Embryonic facial prominence (tissue), 1 donor: ENCODE data around the gene CLCNKA.
"Not testable (repeated sequence)": the region's sequence is repeated elsewhere in the genome, so short reads cannot be mapped to it uniquely, and the experiment has no call there.

Source experiments
- DNase-seq: peaks from one replicate; pipeline ENCODE4 v3.0.0-alpha.2; 2016; ENCODE audit errors: extremely low spot score

Gene CLCNKA

DNA sequence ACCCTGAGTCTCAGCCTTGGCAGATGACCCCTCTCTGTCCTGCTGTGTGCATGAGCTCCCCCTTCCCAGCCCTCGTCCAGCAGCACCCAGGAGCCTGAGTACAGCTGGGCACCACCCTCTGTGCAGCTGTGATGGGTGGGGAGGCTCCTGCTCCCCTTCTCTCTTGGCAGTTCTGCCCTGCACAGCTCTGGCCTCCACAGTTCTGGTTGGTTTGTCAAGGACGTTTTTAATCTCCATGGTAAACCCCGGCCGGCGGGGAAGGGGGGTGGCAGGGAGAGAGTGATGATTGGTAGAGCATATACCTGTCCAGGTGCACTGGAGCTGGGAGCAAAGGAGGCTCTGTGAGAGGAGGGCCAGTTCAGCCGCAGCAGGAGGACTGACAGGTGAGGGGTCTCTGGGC lies at the start of gene CLCNKA:
CLCNKA (plus strand) TSS at position 356 of the 400 bp plus-strand sequence. CDS start 584 bp downstream, outside the sequence.
- no peak for DNase-seq

DNA sequence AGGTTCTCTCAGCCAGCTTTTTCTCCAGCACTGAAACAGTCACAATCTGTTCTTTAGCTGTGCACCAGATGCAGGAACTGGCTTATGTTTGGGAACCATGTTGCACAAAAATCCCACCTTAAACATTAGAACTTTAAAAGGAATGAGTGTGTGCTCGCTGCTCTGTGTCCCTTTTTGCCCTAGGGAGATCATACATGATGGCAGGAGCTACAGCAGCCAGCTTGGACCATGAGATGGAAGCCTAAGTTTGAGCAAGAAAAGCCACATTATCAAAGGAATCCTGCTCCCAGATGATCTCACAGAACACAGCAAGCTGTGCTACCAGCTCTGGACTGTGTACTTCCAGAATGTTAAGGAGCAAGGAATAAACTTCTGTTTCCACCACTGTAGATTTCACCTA lies 49.4 kb upstream of the CLCNKA start:
- DNase-seq, result no peak

- DNase-seq, result no peak
Measured at GRCh38 chr1:15973772-15974171, 48.1 kb upstream of the CLCNKA start.

- DNase-seq, result no peak
Measured at GRCh38 chr1:15974855-15975254, 47.0 kb upstream of the CLCNKA start.

DNA sequence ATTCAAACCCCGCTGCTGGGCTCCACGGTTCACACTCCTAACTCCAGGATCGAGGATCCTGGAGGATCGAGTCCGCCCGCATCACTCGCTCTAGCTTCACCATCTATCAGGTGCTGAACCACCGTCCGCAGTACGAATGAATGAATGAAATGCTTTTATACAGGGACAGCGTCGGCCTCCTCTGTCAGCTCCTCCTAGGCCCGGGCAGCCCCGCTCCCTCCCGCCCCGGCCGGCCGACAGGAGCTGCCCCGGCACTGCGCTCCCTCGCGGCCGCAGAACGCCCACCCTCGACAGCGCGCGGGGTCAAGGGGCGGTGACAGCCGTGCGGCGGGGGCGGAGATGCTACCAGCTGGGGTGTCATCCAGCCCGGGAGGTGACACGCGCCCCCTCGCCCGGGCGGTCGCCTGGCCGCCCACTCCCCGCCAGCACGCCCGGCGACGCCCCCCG lies 46.5 kb upstream of the CLCNKA start:
- no peak for DNase-seq

DNA sequence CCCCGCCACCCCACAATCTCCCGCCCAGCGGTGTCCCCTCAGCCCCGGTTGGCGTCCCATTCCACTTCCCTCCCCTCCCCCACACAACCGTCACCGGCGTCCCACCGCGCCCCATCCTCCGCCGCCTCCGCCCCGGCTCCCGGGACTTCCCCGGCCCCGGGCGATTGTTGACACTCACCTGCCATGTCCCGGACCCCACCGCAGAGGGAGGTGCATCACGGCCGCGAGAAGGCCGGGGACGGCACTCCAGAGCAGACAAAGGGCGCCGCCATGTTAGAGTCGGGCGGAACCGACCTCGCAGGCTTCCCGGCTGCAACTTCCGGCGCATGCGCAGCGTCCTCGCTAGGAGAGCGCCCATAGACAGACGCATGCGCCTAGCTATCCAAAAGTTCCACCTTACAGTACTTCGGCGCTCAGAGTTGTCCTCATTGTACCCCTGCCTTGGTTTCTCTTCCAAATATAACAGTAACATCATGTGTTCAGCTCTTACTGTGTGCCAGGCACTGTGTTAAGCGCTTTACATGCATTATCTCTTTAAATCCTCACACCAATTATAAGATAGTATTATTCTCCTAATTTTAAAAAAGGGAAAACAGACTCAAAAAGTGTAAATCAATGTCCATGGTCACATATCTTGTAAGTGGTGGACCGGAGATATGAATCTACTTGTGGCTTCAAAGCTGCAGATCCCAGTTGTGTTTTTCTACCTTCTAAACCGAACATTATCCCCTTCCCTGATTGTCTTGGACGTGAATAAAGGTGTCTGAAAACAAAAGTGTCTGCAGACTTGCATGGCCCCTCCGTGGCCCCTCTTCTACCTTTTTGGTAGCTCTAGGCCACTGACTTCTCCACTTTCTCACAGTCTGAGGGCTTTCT lies 45.8 kb upstream of the CLCNKA start, which contains the start of gene ZBTB17:
ZBTB17 (minus strand) TSS at position 297 of the 876 bp plus-strand sequence. CDS start 27,606 bp downstream, outside the sequence.
- peak; percentile 93 for DNase-seq

DNA sequence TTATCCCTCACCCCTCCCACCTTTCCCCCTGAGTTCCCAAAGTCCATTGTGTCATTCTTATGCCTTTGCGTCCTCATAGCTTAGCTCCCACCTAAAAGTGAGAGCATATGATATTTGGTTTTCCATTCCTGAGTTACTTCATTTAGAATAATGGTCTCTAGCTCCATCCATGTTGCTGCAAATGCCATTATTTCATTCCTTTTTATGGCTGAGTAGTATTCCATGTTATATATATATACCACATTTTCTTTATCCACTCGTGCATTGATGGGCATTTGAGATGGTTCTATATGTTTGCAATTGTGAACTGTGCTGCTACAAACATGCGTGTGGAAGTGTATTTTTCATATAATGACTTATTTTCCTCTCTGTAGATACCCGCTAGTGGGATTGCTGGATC lies 43.9 kb upstream of the CLCNKA start:
- not testable (repeated sequence) for DNase-seq

DNA sequence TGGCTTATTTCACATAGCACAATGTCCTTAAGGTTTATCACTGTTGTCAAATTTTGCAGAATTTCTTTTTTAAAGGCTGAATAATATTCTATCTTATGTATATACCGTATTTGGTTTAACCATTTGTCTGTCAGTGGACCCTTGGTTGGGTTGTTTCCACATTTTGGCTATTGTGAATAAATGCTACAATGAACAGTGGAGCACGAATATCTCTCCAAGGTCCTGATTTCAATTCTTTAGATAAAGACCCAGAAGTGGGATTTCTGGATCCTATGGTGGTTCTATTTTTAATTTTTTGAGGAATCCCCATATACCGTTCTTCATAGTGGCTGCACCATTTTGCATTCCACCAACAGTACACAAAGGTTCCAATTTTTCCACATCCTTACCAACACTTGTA lies 40.2 kb upstream of the CLCNKA start:
- no peak for DNase-seq

DNA sequence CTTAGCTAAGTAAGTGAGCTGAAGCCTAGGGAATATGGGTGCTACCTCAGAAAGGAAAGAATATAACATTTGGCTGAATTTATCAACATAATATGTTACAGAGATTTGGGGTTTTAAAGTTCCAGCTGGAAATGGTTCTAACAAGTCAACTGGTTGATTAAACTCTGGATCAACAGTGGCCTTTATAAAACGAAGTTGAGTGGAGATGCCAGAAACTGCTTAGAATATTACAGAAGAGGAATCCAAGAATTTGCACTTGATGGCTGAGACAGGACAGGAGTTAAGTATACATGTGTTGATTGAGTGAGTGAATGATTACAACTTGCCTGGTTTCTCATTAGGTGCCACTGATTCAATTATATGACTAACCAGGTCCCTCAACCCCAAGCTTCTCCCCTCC lies 38.6 kb upstream of the CLCNKA start:
- no peak for DNase-seq

GRCh38 chr1:15985611-15986297 lies 36.1 kb upstream of the CLCNKA start:
- no peak for DNase-seq

GRCh38 chr1:15988856-15989736 lies 32.7 kb upstream of the CLCNKA start:
- DNase-seq, result no peak

DNA sequence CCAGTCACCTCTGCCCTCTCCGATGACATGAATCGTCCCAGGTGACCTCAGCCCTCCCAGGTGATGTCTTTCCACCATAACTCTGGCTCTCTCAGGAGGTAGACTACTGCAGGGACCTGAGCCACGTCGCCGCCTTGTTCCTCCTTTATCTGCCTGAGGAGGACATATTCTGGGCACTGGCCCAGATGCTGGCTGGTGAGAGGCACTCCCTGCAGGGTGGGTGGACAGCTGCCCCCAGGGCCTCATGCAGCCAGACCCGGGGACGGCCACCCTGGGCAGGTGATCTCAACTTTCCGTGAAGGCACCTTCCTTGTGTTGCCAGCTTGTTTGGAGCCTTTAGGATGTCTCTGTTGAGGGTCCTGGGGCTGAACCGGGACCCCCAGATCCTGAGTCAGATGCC lies 32.1 kb upstream of the CLCNKA start:
- no peak for DNase-seq

DNA sequence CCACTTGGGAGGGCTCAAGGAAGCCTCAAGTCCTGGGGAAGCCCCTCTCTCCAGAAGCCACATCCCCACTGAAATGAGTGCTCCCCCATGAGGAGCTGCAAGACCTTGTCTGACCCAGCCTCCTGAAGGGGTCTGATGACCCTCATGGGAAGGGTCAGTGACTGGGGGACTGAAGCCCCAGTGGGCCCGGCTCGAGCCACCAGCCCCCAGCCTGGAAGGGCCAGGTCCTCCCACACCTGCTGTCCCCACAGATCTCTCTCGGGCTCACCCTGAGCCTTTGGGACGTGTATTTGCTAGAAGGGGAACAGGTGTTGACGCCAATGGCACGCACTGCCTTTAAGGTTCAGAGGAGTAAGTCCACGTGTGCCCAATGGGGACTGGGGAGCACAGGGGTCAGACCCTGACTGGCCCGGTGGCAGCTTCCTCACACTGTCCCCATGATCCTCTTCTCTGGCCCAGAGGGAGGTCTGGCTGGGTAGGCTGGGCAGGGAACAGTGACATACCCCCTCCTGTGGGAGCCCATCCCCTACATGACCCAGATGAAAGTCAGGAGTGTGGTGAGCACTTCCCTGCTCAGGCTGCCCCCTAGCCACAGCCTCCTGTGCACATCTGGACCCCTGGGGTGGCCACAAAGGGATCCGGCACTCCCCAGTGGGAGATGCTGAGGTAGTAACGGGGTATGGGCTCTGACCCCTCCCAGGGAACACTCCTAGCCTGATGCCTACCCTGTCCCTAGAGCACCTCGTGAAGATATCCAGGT lies 30.2 kb upstream of the CLCNKA start:
- no peak for DNase-seq

DNA sequence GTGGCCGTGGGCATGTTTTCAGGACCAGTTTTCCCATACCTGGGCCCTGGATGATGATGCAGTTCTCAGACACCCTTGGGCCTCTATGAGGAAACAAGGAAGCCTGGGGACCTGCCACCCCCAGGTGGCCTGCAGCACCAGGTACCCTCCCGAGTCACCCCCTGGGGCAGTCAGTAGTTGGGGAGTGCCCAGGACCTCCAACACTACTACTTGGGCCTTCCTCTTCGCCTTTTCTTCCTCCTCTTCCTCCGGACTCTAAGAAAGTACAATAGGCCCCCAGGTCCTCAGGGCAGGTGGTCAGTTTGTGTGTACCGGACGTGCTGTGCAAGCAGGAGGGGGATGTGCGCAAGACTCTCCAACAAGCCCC lies 29.7 kb upstream of the CLCNKA start:
- DNase-seq, result no peak

- peak; percentile 22 for DNase-seq
Measured at GRCh38 chr1:15992582-15993500, 29.0 kb upstream of the CLCNKA start.

DNA sequence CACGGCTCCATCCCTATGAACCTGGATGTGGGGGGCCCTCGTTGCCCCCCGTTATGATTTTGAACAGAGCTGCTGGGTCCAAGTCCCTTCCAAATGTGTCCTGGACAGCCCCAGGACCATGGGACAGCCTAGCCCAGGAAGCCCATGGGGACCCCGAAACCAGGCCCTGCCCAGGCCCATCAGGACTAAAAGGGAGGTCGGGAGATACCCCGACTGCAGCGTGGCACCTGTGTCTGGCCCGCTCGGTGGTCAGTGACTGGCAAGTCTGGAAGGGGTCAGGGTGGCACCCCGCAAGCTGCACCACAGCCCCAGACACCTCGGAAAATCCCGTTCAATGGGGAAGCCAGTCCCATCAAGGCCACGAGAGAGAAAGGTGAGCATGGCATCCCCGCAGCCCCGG lies 28.2 kb upstream of the CLCNKA start:
- no peak for DNase-seq

- DNase-seq, result no peak
Measured at GRCh38 chr1:15994081-15994480, 27.8 kb upstream of the CLCNKA start.

- DNase-seq, result no peak
Measured at GRCh38 chr1:15994590-15995351, 27.1 kb upstream of the CLCNKA start.

DNA sequence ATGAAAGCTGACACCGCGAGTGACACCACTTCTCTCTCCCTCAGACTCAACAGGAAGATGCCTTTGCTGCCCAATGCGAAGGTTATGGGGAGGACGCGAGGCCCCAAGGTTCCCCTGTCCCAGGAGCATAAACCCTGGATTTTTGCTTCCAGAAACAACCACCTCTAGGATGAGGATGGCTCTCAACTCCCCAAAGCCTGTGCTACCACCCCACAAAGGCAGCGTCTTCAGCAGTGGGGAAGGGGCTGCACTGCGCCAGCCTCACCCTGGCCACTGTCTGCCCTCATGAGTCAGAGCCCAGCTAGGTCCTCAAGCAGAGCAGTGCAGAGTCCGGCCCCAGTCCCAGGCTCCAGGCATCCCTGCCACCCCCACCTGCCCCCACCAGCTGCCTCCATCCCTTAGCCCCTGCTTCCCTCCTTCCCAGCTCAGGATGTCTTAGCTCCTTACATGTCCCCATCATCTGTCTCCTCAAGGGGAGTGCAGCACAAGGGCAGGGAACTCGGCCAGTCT lies 24.7 kb upstream of the CLCNKA start:
- DNase-seq, result no peak
